HCT116 (cell line): ENCODE data around the gene CACNA1C. TPM values are rescaled to one million over a fixed set of nuclear protein-coding genes. Genes with fewer than 3 reads are reported as not detected.

ENCODE experiments used
- ATAC-seq: fragments of 200-7000 bp; cut with Tn5 transposase; 2 replicates; pipeline ENCODE4 v1.9.1; 2020; ENCODE audit warnings: mild to moderate bottlenecking, moderate library complexity
- BruUV-seq: library from RNA; stranded (reverse); fragments of 400-500 nt; replicated peaks from 2 replicates; lab custom pipeline; 2021; lab: Mats Ljungman, UMichigan
- CTCF ChIA-PET: fragments of 300-600 bp; sonication (Branson Sonifier 250); formaldehyde crosslinking; loops from one replicate; lab custom pipeline; 2021; ENCODE audit warnings: antibody characterized with exemption; lab: Charles Lee
- POLR2A ChIA-PET: fragments of 300-600, 350-600 bp; sonication (Branson Sonifier 250); formaldehyde crosslinking; loops from one replicate; lab custom pipeline; 2021; ENCODE audit warnings: antibody characterized with exemption; lab: Charles Lee
- RAD21 ChIA-PET, 2 experiments: fragments of 300-600 bp; sonication (Branson Sonifier 250); formaldehyde crosslinking; loops; one replicate each; lab custom pipeline; 2023; ENCODE audit warnings: low total read pairs in 2 of 2; ENCODE audit not compliant: uncharacterized antibody in 2 of 2, unreplicated experiment in 2 of 2, low non-redundant PET in 1 of 2; lab: Charles Lee
- DNase-seq: peaks from one replicate; pipeline ENCODE4 v3.0.0-alpha.2; 2010; ENCODE audit warnings: low read depth, low spot score
- H2AFZ ChIP-seq: fragments of 200-600 bp; shearing (Covaris generic), sonication (generic); 2 replicates; pipeline ENCODE4 v1.6.1; 2017; ENCODE audit warnings: low read depth, mixed run types, mixed read lengths, antibody characterized with exemption, low read length; ENCODE audit not compliant: poor library complexity, severe bottlenecking
- H3K27ac ChIP-seq: 2 replicates; pipeline ENCODE4 v1.5.1; 2012; ENCODE audit warnings: low read depth, low read length
- H3K27me3 ChIP-seq: fragments of 200-600 bp; sonication (generic); 2 replicates; pipeline ENCODE4 v1.6.1; 2016; ENCODE audit warnings: mixed run types, low read length, mixed read lengths; ENCODE audit not compliant: insufficient read depth
- H3K36me3 ChIP-seq, 2 experiments: fragments of 200-500 bp in 1 of 2; fragments of 200-600 bp in 1 of 2; sonication (Bioruptor generic) in 1 of 2; sonication (generic) in 1 of 2; 2 replicates each; pipeline versions ENCODE4 v1.5.1 to v1.6.1; 2014 to 2016; ENCODE audit warnings: low read length in 2 of 2, inconsistent platforms in 1 of 2, mixed read lengths in 1 of 2, mixed run types in 1 of 2; ENCODE audit not compliant: insufficient read depth in 2 of 2, control insufficient read depth in 1 of 2
- H3K4me1 ChIP-seq, 2 experiments: fragments of 200-600 bp in 1 of 2; sonication (generic) in 1 of 2; 2 replicates each; pipeline versions ENCODE4 v1.5.1 to v1.6.1; 2012 to 2017; ENCODE audit warnings: low read length in 2 of 2, inconsistent platforms in 1 of 2, mild to moderate bottlenecking in 1 of 2, mixed read lengths in 1 of 2, mixed run types in 1 of 2, moderate library complexity in 1 of 2; ENCODE audit not compliant: insufficient read depth in 2 of 2, control insufficient read depth in 1 of 2
- H3K4me2 ChIP-seq: fragments of 200-600 bp; sonication (generic); 2 replicates; pipeline ENCODE4 v1.6.1; 2017; ENCODE audit warnings: mixed run types, low read length, mixed read lengths
- H3K4me3 ChIP-seq, 2 experiments: fragments of 200-600 bp in 1 of 2; sonication (generic) in 1 of 2; replicated peaks in 1 of 2; 2 replicates each; pipeline ENCODE4 v1.5.1; 2011 to 2016; ENCODE audit warnings: low read length in 2 of 2, control low read depth in 1 of 2, low read depth in 1 of 2, mild to moderate bottlenecking in 1 of 2, mixed read lengths in 1 of 2, mixed run types in 1 of 2
- H3K79me2 ChIP-seq: fragments of 200-600 bp; sonication (generic); 2 replicates; pipeline ENCODE4 v1.6.1; 2017; ENCODE audit warnings: mild to moderate bottlenecking, mixed run types, low read length, moderate library complexity, mixed read lengths; ENCODE audit not compliant: insufficient read depth
- H3K9ac ChIP-seq: fragments of 200-600 bp; sonication (generic); 2 replicates; pipeline ENCODE4 v1.6.1; 2016; ENCODE audit warnings: low read length, mixed read lengths
- H3K9me2 ChIP-seq: fragments of 200-600 bp; sonication (generic), shearing (Covaris generic); 2 replicates; pipeline ENCODE4 v1.6.1; 2017; ENCODE audit warnings: mixed run types, mild to moderate bottlenecking, moderate library complexity; ENCODE audit not compliant: insufficient read depth
- H3K9me3 ChIP-seq, 2 experiments: fragments of 200-500 bp in 1 of 2; fragments of 200-600 bp in 1 of 2; sonication (Bioruptor generic) in 1 of 2; sonication (generic) in 1 of 2; 2 replicates each; pipeline ENCODE4 v1.6.1; 2014 to 2017; ENCODE audit warnings: low read length in 2 of 2, mixed read lengths in 2 of 2, inconsistent platforms in 1 of 2, low read depth in 1 of 2, mild to moderate bottlenecking in 1 of 2, mixed run types in 1 of 2, moderate library complexity in 1 of 2; ENCODE audit not compliant: control insufficient read depth in 1 of 2, insufficient read depth in 1 of 2
- H4K20me1 ChIP-seq: fragments of 200-600 bp; sonication (generic), shearing (Covaris generic); 2 replicates; pipeline ENCODE4 v1.6.1; 2017; ENCODE audit warnings: mixed run types, mild to moderate bottlenecking, moderate library complexity; ENCODE audit not compliant: insufficient read depth
- CTCF ChIP-seq, 3 experiments: fragments of 200-600 bp in 1 of 3; sonication (generic) in 1 of 3; IDR thresholded peaks in 2 of 3; conservative IDR thresholded peaks in 1 of 3; 2 replicates each; pipeline ENCODE4 v1.5.1; 2012 to 2017; ENCODE audit warnings: low read depth in 2 of 3, low read length in 2 of 3, antibody characterized with exemption in 1 of 3, borderline replicate concordance in 1 of 3, control low read depth in 1 of 3, mild to moderate bottlenecking in 1 of 3, mixed read lengths in 1 of 3, mixed run types in 1 of 3, moderate library complexity in 1 of 3; ENCODE audit not compliant: insufficient read depth in 1 of 3
- EGR1 ChIP-seq: IDR thresholded peaks from 2 replicates; pipeline ENCODE4 v1.6.1; 2012; ENCODE audit warnings: low read depth
- EZH2 ChIP-seq: fragments of 200-600 bp; sonication (generic); IDR thresholded peaks from 2 replicates; pipeline ENCODE4 v1.6.1; 2017; ENCODE audit warnings: antibody characterized with exemption, mixed run types
- MAX ChIP-seq: IDR thresholded peaks from 2 replicates; pipeline ENCODE4 v1.6.1; 2012
- POLR2A ChIP-seq: IDR thresholded peaks from 2 replicates; pipeline ENCODE4 v1.7.0; 2011; ENCODE audit warnings: borderline replicate concordance; ENCODE audit not compliant: insufficient read depth, insufficient read length; ENCODE audit errors: extremely low read depth
- SIN3A ChIP-seq: IDR thresholded peaks from 2 replicates; pipeline ENCODE4 v1.6.1; 2012; ENCODE audit warnings: low read depth
- ZFX ChIP-seq: fragments of 450-650 bp; IDR thresholded peaks from 2 replicates; pipeline ENCODE4 v1.6.1; 2017
- intact Hi-C: fragments of 100-400 bp; cut with micrococcal nuclease; formaldehyde crosslinking; loops from 2 replicates; pipeline ENCODE4 v1.10.0; 2022
- total RNA-seq: library from RNA; stranded (reverse); gene quantifications from one replicate; pipeline ENCODE4 v1.2.1, GENCODE V29; 2021; ENCODE audit not compliant: unreplicated experiment

CACNA1C gene
- total RNA-seq, 1 experiment from 2014 or later: 0.05 TPM

GRCh38 chr12:2641207-2641606 lies 588.4 kb downstream of the CACNA1C start:
- no peak for TF ChIP-seq ZFX
- TF ChIP-seq POLR2A: no peak
- no peak for TF ChIP-seq EZH2
- TF ChIP-seq EGR1: no peak
- TF ChIP-seq CTCF (IDR thresholded peaks at IDR 0.05 in 2 of 3, conservative IDR thresholded peaks at IDR 0.05 in 1 of 3; ENCODE audit: borderline replicate concordance in 1 of 3, insufficient read depth in 1 of 3, low read depth in 2 of 3, low read length in 2 of 3): peak; percentile 23 to 76 (median 66); a peak in 5 of 6 replicates
- TF ChIP-seq SIN3A: 0 out of 2 replicates have a peak, but pooled peaks have one; percentile 9
- TF ChIP-seq MAX: no peak
- TF ChIP-seq, all 23 proteins: peak for 2
- no peaks in the 10 kb centered on the region for H3K27me3 ChIP-seq
- peak overlapping the region; percentile 22 to 45; a peak in 3 of 4 replicates for H3K4me3 ChIP-seq
- H3K9me3 ChIP-seq: no peaks in the 10 kb centered on the region
- POLR2A ChIA-PET: interaction anchor here (1.0 to 1.9 kb wide), 4 partner anchors 9 to 18 kb away, joined by 3 to 6 read pairs (median 4); no protein-coding TSS in a partner anchor
- intact Hi-C loops: no loop called here
- peaks cover 22 to 35% of the 10 kb centered on the region in 2 experiments for H3K4me1 ChIP-seq
- RAD21 ChIA-PET: interaction anchor here in 1 of 2 experiments (1.4 kb wide), 1 partner anchor 12 kb away, joined by 4 read pairs; no protein-coding TSS in a partner anchor
- peak overlapping the region; percentile 85 for H2AFZ ChIP-seq
- no TSS peak for BruUV-seq
- no peaks in the 10 kb centered on the region for H4K20me1 ChIP-seq
- CTCF ChIA-PET: interaction anchor here (0.7 to 1.9 kb wide), 16 partner anchors 8 to 586 kb away, joined by 3 to 13 read pairs (median 4); no protein-coding TSS in a partner anchor
- DNase-seq: peak; percentile 47
- H3K27ac ChIP-seq: peak overlapping the region; percentile 81
- H3K4me2 ChIP-seq: peak overlapping the region; percentile 76
- ATAC-seq: peak; percentile 74
- no peaks in the 10 kb centered on the region for H3K36me3 ChIP-seq
- peak overlapping the region; percentile 44 for H3K9ac ChIP-seq
- no peaks in the 10 kb centered on the region for H3K9me2 ChIP-seq
- no peaks in the 10 kb centered on the region for H3K79me2 ChIP-seq
